ENCODE measurements around the gene RAD51D. TPM values are rescaled to one million over a fixed set of nuclear protein-coding genes. Genes with fewer than 3 reads are reported as not detected.

RAD51D gene
- total RNA-seq, 1 donor from 2014 or later: 14.8 TPM

DNA sequence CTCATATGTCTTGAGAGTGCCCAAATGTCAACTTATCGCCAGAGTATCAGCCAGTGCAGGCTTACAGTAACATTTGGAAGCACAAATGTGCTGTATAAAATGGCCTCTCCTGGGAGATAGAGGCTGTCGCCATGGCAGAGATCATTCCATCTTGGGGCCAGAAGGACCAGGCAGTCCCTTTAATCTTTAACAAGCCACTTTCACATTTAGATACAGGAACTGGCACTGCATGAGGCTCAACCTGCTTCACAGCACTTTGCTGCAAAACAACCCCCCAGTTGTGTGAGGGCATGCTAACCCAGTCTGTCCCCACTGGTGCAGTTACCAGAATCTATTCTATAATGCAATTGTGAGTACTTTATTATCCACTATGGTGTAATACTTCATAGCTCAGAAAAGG lies 51.4 kb downstream of the RAD51D start:
- H3K9me3 Mint-ChIP-seq (ENCODE audit: unreplicated experiment): no peaks in the 10 kb centered on the region
- no peaks in the 10 kb centered on the region for H3K27me3 Mint-ChIP-seq (ENCODE audit: unreplicated experiment)
- TF ChIP-seq, protein P1, sequence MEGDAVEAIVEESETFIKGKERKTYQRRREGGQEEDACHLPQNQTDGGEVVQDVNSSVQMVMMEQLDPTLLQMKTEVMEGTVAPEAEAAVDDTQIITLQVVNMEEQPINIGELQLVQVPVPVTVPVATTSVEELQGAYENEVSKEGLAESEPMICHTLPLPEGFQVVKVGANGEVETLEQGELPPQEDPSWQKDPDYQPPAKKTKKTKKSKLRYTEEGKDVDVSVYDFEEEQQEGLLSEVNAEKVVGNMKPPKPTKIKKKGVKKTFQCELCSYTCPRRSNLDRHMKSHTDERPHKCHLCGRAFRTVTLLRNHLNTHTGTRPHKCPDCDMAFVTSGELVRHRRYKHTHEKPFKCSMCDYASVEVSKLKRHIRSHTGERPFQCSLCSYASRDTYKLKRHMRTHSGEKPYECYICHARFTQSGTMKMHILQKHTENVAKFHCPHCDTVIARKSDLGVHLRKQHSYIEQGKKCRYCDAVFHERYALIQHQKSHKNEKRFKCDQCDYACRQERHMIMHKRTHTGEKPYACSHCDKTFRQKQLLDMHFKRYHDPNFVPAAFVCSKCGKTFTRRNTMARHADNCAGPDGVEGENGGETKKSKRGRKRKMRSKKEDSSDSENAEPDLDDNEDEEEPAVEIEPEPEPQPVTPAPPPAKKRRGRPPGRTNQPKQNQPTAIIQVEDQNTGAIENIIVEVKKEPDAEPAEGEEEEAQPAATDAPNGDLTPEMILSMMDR (IDR thresholded peaks at IDR 0.05): no peak
- DNase-seq (ENCODE audit: extremely low spot score, unreplicated experiment): no peak
- H3K4me1 Mint-ChIP-seq (ENCODE audit: unreplicated experiment): peaks cover 30% of the 10 kb centered on the region
- no peak overlapping the region for H3K4me3 Mint-ChIP-seq (ENCODE audit: unreplicated experiment)
- H3K27ac Mint-ChIP-seq (ENCODE audit: unreplicated experiment): no peak overlapping the region
- H3K36me3 Mint-ChIP-seq (ENCODE audit: unreplicated experiment): peaks cover 7% of the 10 kb centered on the region

DNA sequence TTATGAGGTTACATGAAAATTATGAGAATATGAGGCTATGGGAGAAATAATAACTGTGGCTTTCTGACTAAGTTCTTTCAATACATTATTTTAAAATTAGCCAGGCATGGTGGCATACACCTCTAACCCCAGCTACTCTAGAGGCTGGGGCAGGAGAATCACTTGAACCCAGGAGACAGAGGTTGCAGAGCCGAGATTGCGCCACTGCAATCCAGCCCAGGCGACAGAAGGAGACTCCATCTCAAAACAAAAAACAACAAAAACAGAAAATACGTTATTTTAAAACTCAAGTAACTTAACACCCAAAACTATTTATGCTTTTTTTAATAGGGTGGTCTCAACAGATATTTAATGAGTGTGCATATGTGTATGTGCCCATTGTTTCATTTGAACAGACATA lies 53.8 kb downstream of the RAD51D start:
- no peak overlapping the region for H3K27ac Mint-ChIP-seq (ENCODE audit: unreplicated experiment)
- no peak overlapping the region for H3K4me3 Mint-ChIP-seq (ENCODE audit: unreplicated experiment)
- DNase-seq (ENCODE audit: extremely low spot score, unreplicated experiment): no peak
- H3K9me3 Mint-ChIP-seq (ENCODE audit: unreplicated experiment): no peaks in the 10 kb centered on the region
- TF ChIP-seq, protein P1 (IDR thresholded peaks at IDR 0.05): no peak
- H3K4me1 Mint-ChIP-seq (ENCODE audit: unreplicated experiment): peaks cover 38% of the 10 kb centered on the region
- peaks cover 10% of the 10 kb centered on the region for H3K36me3 Mint-ChIP-seq (ENCODE audit: unreplicated experiment)
- no peaks in the 10 kb centered on the region for H3K27me3 Mint-ChIP-seq (ENCODE audit: unreplicated experiment)

DNA sequence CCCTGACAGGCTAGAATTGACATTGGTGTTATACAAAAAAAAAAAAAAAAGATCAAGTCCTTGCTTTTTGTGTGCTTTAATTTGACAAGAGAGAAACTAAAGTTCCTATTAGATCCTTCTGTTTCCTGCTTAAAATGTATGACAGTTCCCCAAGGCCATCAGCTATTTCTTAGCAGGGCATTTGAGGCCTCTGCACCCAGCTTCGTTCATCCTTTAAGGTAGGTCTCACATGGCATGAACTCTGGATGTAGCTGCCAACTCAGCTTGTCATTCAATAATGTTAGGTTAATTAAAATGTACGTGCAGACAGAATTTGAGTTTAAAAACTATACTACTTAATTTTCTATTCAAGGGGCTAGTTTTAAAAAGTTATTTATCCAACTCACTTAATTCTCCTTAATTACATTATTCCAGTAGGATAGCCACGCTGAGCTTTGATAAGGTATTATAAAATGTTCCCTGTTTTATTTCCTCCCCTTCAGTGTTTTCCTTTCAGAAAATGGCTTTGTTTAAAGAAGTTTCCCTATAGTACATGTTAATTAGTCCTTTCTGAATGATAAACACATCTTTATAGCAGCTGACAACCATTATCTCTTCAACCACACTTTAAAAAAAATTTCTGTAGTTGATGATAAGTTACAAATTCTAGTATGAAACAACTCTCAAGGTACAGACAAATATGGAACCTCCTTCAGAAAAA lies 55.0 kb downstream of the RAD51D start:
- Mint-ChIP-seq H3K27ac (ENCODE audit: unreplicated experiment) (peak overlapping the region; percentile 99), H3K36me3 (ENCODE audit: unreplicated experiment) (peaks cover 16% of the 10 kb centered on the region)

DNA sequence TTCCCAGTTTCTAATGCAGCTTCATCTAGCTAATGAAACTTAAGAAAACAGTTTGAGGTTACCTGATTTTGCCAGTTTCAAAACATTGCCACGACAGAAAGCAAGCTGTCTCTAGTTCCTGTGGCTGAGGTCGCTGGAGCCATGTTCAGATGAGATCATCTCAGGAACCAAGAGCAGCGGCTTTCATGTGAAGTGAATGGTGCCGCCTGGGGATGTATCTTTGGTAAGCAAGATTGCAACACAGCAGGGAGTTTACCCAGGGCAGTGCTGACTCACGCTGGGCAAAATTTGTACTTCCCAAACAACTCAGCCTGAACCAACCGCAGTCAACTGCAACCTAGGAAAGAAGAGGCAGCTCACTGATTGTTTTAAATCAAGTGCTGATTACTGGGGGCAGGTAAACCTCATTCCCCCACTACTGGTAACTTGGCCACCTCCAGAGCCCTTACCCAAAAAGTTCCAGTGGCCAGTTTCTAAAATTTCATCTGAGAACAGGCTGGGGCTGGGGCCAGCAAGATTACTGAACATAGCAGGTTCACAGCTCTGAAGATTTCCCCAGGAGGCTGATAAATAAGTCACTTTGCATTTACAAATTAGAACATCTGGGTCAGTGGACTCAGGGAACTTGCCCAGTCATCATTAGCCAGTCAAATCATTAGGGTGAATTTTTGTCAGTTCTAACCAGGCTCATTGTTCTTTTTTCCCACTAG lies 56.0 kb downstream of the RAD51D start, which contains the start of gene RFFL:
TSS of gene RFFL (minus strand) at position 194 of the 710 bp plus-strand sequence. CDS start 37,154 bp downstream, outside the sequence.
- Mint-ChIP-seq H3K27me3 (ENCODE audit: unreplicated experiment) (no peaks in the 10 kb centered on the region), H3K4me1 (ENCODE audit: unreplicated experiment) (peaks cover 29% of the 10 kb centered on the region), H3K9me3 (ENCODE audit: unreplicated experiment) (no peaks in the 10 kb centered on the region), H3K27ac (ENCODE audit: unreplicated experiment) (peak within 1 kb of the TSS; percentile 99), H3K4me3 (ENCODE audit: unreplicated experiment) (peak within 1 kb of the TSS; percentile 57), H3K36me3 (ENCODE audit: unreplicated experiment) (peaks cover 21% of the 10 kb centered on the region)
- DNase-seq (ENCODE audit: extremely low spot score, unreplicated experiment): peak; percentile 91
- TF ChIP-seq, protein P1 (IDR thresholded peaks at IDR 0.05): peak; percentile 27

More for the DNA sequence above, 55.0 kb downstream of the RAD51D start:
- H3K4me1 Mint-ChIP-seq (ENCODE audit: unreplicated experiment): peaks cover 37% of the 10 kb centered on the region
- no peak overlapping the region for H3K4me3 Mint-ChIP-seq (ENCODE audit: unreplicated experiment)
- TF ChIP-seq, protein P1 (IDR thresholded peaks at IDR 0.05): no peak
- DNase-seq (ENCODE audit: extremely low spot score, unreplicated experiment): no peak
- H3K9me3 Mint-ChIP-seq (ENCODE audit: unreplicated experiment): no peaks in the 10 kb centered on the region
- H3K27me3 Mint-ChIP-seq (ENCODE audit: unreplicated experiment): no peaks in the 10 kb centered on the region

DNA sequence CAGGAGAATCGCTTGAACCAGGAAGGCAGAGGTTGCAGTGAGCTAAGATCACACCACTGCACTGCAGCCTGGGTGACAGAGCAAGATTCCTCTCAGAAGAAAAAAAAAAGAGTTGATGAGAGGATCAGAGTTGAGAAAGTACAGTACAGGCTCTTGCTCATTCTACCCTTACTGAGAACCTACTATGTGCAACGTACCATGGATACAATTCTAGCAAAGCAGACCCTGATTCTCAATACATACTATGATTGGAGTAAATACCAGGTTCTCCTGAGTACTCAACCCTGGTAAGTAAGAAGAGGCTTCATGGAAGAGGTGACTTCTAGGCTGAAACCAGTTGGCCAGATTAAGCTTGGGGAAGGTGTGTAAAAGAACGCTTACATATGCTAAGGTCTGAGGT lies 57.4 kb downstream of the RAD51D start:
- peaks cover 23% of the 10 kb centered on the region for H3K36me3 Mint-ChIP-seq (ENCODE audit: unreplicated experiment)
- peak overlapping the region; percentile 99 for H3K27ac Mint-ChIP-seq (ENCODE audit: unreplicated experiment)
- H3K9me3 Mint-ChIP-seq (ENCODE audit: unreplicated experiment): no peaks in the 10 kb centered on the region
- H3K27me3 Mint-ChIP-seq (ENCODE audit: unreplicated experiment): no peaks in the 10 kb centered on the region
- DNase-seq (ENCODE audit: extremely low spot score, unreplicated experiment): no peak
- H3K4me3 Mint-ChIP-seq (ENCODE audit: unreplicated experiment): no peak overlapping the region
- TF ChIP-seq, protein P1 (IDR thresholded peaks at IDR 0.05): no peak
- peaks cover 25% of the 10 kb centered on the region for H3K4me1 Mint-ChIP-seq (ENCODE audit: unreplicated experiment)

Measured in osteocyte (in vitro differentiated cells).